ENCODE measurements around the gene CHFR. TPM values are rescaled to one million over a fixed set of nuclear protein-coding genes. Genes with fewer than 3 reads are reported as not detected.
A peak's percentile ranks its signal among the peaks of the same experiment; 100 is the strongest.

The CHFR gene
- total and polyA plus RNA-seq, 9 of the 15 experiments (the other 6 are each of a cell fraction or from before 2014, with no cell fraction given): 0.61 to 33.9 (median 19.3) TPM

GRCh38 chr12:132851465-132851864 lies 35.9 kb downstream of the CHFR start:
- TF ChIP-seq, protein P1, sequence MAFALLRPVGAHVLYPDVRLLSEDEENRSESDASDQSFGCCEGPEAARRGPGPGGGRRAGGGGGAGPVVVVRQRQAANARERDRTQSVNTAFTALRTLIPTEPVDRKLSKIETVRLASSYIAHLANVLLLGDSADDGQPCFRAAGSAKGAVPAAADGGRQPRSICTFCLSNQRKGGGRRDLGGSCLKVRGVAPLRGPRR (CRISPR knock-in tag; IDR thresholded peaks at IDR 0.05): no peak
- TF ChIP-seq MAFK (IDR thresholded peaks at IDR 0.05; ENCODE audit: low read length): no peak
- peak; percentile 39; the same call in 1 of the 2 replicates for TF ChIP-seq POLR2G (IDR thresholded peaks at IDR 0.05; ENCODE audit: low read depth, low read length)
- peaks cover 58% of the 10 kb centered on the region; the same call in 2 of the 3 replicates for H3K36me3 ChIP-seq (ENCODE audit: control insufficient read depth, insufficient read depth, low read length)
- ATAC-seq (no peak), FAIRE-seq (no peak), DNase-seq (ENCODE audit: extremely low read depth in 1 of 4, low spot score in 3 of 4) (no peak)
- intact Hi-C loops (cut with micrococcal nuclease): no loop called here
- POLR2A ChIA-PET: no interaction called here
- H3K27ac ChIP-seq (ENCODE audit: extremely low read depth, low read depth, low read length): no peak overlapping the region
- H3K9me1 ChIP-seq (ENCODE audit: control insufficient read depth, insufficient read depth, low read length): no peaks in the 10 kb centered on the region
- BruUV-seq (replicated peaks): no TSS peak
- no peaks in the 10 kb centered on the region for H4K20me1 ChIP-seq (replicated peaks; ENCODE audit: control insufficient read depth, insufficient read depth, low read length)
- H3K4me1 ChIP-seq (replicated peaks in 1 of 2; ENCODE audit: control insufficient read depth in 2 of 2, insufficient read depth in 2 of 2, low read length in 2 of 2): peaks cover 0 to 9% of the 10 kb centered on the region in 2 experiments; a peak in 1 of 5 replicates
- CTCF ChIA-PET (ENCODE audit: low intra/inter-chr PET ratio): no interaction called here
- H2AFZ ChIP-seq (ENCODE audit: low read depth, low read length): no peak overlapping the region
- in situ Hi-C loops (cut with MboI): no loop called here
- no peaks in the 10 kb centered on the region for H3K9me3 ChIP-seq (replicated peaks; ENCODE audit: control insufficient read depth, insufficient read depth, low read depth, low read length)
- H3K79me2 ChIP-seq (ENCODE audit: control insufficient read depth, insufficient read depth, low read length): no peaks in the 10 kb centered on the region
- 95% methylated on average over 22 of the region's 25 CpGs for WGBS (ENCODE audit: insufficient coverage, low coverage, missing lambda C conversion rate)
- no peak overlapping the region for H3K4me2 ChIP-seq (ENCODE audit: insufficient read depth, low read length)
- no peaks in the 10 kb centered on the region for H3K27me3 ChIP-seq (ENCODE audit: control insufficient read depth in 2 of 2, insufficient read depth in 2 of 2, low read length in 2 of 2)
- H3K9ac ChIP-seq (ENCODE audit: insufficient read depth in 1 of 2, low read depth in 2 of 2, low read length in 2 of 2): no peak overlapping the region
- H3K4me3 ChIP-seq: no peak overlapping the region

- Histone ChIP-seq H3K9ac (ENCODE audit: insufficient read depth in 1 of 2, low read depth in 2 of 2, low read length in 2 of 2) (no peak overlapping the region; a peak in 1 of 4 replicates), H4K20me1 (replicated peaks; ENCODE audit: control insufficient read depth, insufficient read depth, low read length) (no peaks in the 10 kb centered on the region), H3K4me3 (no peak overlapping the region), H3K4me1 (replicated peaks in 1 of 2; ENCODE audit: control insufficient read depth in 2 of 2, insufficient read depth in 2 of 2, low read length in 2 of 2) (peaks cover 0 to 9% of the 10 kb centered on the region in 2 experiments; a peak in 1 of 5 replicates), H3K79me2 (ENCODE audit: control insufficient read depth, insufficient read depth, low read length) (no peaks in the 10 kb centered on the region), H3K36me3 (ENCODE audit: control insufficient read depth, insufficient read depth, low read length) (peaks cover 53% of the 10 kb centered on the region; the same call in 2 of the 3 replicates), H3K27ac (ENCODE audit: extremely low read depth, low read depth, low read length) (no peak overlapping the region), H2AFZ (ENCODE audit: low read depth, low read length) (no peak overlapping the region), H3K4me2 (ENCODE audit: insufficient read depth, low read length) (no peak overlapping the region), H3K9me1 (ENCODE audit: control insufficient read depth, insufficient read depth, low read length) (no peaks in the 10 kb centered on the region), H3K27me3 (ENCODE audit: control insufficient read depth in 2 of 2, insufficient read depth in 2 of 2, low read length in 2 of 2) (no peaks in the 10 kb centered on the region), H3K9me3 (replicated peaks; ENCODE audit: control insufficient read depth, insufficient read depth, low read depth, low read length) (no peaks in the 10 kb centered on the region)
- no peak for TF ChIP-seq ZNF184 (CRISPR knock-in tag; IDR thresholded peaks at IDR 0.05)
- TF ChIP-seq ZNF75A (CRISPR knock-in tag; IDR thresholded peaks at IDR 0.05): no peak
- TF ChIP-seq, protein P2, sequence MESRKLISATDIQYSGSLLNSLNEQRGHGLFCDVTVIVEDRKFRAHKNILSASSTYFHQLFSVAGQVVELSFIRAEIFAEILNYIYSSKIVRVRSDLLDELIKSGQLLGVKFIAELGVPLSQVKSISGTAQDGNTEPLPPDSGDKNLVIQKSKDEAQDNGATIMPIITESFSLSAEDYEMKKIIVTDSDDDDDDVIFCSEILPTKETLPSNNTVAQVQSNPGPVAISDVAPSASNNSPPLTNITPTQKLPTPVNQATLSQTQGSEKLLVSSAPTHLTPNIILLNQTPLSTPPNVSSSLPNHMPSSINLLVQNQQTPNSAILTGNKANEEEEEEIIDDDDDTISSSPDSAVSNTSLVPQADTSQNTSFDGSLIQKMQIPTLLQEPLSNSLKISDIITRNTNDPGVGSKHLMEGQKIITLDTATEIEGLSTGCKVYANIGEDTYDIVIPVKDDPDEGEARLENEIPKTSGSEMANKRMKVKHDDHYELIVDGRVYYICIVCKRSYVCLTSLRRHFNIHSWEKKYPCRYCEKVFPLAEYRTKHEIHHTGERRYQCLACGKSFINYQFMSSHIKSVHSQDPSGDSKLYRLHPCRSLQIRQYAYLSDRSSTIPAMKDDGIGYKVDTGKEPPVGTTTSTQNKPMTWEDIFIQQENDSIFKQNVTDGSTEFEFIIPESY (CRISPR knock-in tag; IDR thresholded peaks at IDR 0.05): peak; percentile 44; the same call in 1 of the 2 replicates
- no peak for TF ChIP-seq TAF7 (tag; IDR thresholded peaks at IDR 0.05)
- TF ChIP-seq GABPA (tag; conservative IDR thresholded peaks at IDR 0.05; ENCODE audit: low read depth): no peak
- TF ChIP-seq, protein P3, sequence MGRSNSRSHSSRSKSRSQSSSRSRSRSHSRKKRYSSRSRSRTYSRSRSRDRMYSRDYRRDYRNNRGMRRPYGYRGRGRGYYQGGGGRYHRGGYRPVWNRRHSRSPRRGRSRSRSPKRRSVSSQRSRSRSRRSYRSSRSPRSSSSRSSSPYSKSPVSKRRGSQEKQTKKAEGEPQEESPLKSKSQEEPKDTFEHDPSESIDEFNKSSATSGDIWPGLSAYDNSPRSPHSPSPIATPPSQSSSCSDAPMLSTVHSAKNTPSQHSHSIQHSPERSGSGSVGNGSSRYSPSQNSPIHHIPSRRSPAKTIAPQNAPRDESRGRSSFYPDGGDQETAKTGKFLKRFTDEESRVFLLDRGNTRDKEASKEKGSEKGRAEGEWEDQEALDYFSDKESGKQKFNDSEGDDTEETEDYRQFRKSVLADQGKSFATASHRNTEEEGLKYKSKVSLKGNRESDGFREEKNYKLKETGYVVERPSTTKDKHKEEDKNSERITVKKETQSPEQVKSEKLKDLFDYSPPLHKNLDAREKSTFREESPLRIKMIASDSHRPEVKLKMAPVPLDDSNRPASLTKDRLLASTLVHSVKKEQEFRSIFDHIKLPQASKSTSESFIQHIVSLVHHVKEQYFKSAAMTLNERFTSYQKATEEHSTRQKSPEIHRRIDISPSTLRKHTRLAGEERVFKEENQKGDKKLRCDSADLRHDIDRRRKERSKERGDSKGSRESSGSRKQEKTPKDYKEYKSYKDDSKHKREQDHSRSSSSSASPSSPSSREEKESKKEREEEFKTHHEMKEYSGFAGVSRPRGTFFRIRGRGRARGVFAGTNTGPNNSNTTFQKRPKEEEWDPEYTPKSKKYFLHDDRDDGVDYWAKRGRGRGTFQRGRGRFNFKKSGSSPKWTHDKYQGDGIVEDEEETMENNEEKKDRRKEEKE (IDR thresholded peaks at IDR 0.05; ENCODE audit: borderline replicate concordance in 1 of 2, control insufficient read depth in 1 of 2, low read depth in 2 of 2, low read length in 1 of 2): no peak
- TF ChIP-seq ZC3H4 (CRISPR knock-in tag; IDR thresholded peaks at IDR 0.05; ENCODE audit: borderline replicate concordance): no peak
- BruUV-seq (replicated peaks): no TSS peak
- ChIA-PET CTCF (ENCODE audit: low intra/inter-chr PET ratio) (no interaction called here), POLR2A (no interaction called here)
- intact Hi-C loops (cut with micrococcal nuclease) (no loop called here), in situ Hi-C loops (cut with MboI) (no loop called here)
- FAIRE-seq (no peak), DNase-seq (ENCODE audit: extremely low read depth in 1 of 4, low spot score in 3 of 4) (no peak), ATAC-seq (no peak)
- WGBS (ENCODE audit: insufficient coverage, low coverage, missing lambda C conversion rate): 87% methylated on average over 10 of the region's 16 CpGs
These were observed 37.1 kb downstream of the CHFR start for GRCh38 chr12:132850291-132850690.

Data from K562 (cell line).